PFSK-1 (cell line): Measurements from ENCODE around the gene PNMT.
A peak's percentile ranks its signal among the peaks of the same experiment; 100 is the strongest.

Experiments used
- FOXP2 ChIP-seq: optimal IDR thresholded peaks from 2 replicates; pipeline ENCODE3; 2011; ENCODE audit warnings: borderline replicate concordance, control low read depth, inconsistent platforms; ENCODE audit not compliant: insufficient read depth; ENCODE audit errors: extremely low read length, extremely low read depth
- POLR2AphosphoS5 ChIP-seq: IDR thresholded peaks from 2 replicates; pipeline ENCODE4 v1.6.1; 2012; ENCODE audit warnings: low read depth, mild to moderate bottlenecking, control low read depth, low read length, moderate library complexity
- SIN3A ChIP-seq: IDR thresholded peaks from 2 replicates; pipeline ENCODE4 v1.6.1; 2012; ENCODE audit warnings: mild to moderate bottlenecking, low read length, moderate library complexity, borderline replicate concordance; ENCODE audit not compliant: insufficient read depth
- TAF1 ChIP-seq: IDR thresholded peaks from 2 replicates; pipeline ENCODE4 v1.6.1; 2012; ENCODE audit warnings: low read length, control low read depth, borderline replicate concordance; ENCODE audit not compliant: insufficient read depth
- TF ChIP-seq, protein P1 (sequence below), 2 experiments: IDR thresholded peaks; 2 replicates each; pipeline versions ENCODE4 v1.6.1 to v1.8.0; 2011 to 2012; ENCODE audit warnings: low read depth in 2 of 2, low read length in 2 of 2, control low read depth in 1 of 2, inconsistent platforms in 1 of 2, mild to moderate bottlenecking in 1 of 2, moderate library complexity in 1 of 2; ENCODE audit not compliant: insufficient read depth in 1 of 2

PNMT gene

DNA sequence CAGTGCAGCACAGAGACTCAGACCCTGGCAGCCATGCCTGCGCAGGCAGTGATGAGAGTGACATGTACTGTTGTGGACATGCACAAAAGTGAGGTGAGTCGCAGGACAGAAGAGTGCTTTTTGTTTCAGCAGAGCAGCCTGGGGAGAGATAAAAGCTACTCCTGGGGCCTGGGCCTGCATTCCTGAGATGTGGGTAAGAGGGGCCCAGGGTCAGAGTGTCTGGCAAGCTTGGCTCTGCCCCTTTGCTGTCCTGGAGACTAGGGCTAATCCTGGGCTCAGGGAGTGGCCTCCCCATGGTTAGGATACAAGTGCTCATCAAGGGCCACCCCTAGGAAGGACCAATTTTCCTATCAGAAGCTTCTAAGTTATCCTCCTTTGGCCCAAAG lies 26.8 kb downstream of the PNMT start:
- no peak for TF ChIP-seq SIN3A
- TF ChIP-seq, protein P1, sequence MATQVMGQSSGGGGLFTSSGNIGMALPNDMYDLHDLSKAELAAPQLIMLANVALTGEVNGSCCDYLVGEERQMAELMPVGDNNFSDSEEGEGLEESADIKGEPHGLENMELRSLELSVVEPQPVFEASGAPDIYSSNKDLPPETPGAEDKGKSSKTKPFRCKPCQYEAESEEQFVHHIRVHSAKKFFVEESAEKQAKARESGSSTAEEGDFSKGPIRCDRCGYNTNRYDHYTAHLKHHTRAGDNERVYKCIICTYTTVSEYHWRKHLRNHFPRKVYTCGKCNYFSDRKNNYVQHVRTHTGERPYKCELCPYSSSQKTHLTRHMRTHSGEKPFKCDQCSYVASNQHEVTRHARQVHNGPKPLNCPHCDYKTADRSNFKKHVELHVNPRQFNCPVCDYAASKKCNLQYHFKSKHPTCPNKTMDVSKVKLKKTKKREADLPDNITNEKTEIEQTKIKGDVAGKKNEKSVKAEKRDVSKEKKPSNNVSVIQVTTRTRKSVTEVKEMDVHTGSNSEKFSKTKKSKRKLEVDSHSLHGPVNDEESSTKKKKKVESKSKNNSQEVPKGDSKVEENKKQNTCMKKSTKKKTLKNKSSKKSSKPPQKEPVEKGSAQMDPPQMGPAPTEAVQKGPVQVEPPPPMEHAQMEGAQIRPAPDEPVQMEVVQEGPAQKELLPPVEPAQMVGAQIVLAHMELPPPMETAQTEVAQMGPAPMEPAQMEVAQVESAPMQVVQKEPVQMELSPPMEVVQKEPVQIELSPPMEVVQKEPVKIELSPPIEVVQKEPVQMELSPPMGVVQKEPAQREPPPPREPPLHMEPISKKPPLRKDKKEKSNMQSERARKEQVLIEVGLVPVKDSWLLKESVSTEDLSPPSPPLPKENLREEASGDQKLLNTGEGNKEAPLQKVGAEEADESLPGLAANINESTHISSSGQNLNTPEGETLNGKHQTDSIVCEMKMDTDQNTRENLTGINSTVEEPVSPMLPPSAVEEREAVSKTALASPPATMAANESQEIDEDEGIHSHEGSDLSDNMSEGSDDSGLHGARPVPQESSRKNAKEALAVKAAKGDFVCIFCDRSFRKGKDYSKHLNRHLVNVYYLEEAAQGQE (IDR thresholded peaks at IDR 0.05; ENCODE audit: insufficient read depth in 1 of 2, low read depth in 2 of 2, low read length in 2 of 2): no peak
- no peak for TF ChIP-seq TAF1
- no peak for TF ChIP-seq POLR2AphosphoS5
- TF ChIP-seq FOXP2: no peak

DNA sequence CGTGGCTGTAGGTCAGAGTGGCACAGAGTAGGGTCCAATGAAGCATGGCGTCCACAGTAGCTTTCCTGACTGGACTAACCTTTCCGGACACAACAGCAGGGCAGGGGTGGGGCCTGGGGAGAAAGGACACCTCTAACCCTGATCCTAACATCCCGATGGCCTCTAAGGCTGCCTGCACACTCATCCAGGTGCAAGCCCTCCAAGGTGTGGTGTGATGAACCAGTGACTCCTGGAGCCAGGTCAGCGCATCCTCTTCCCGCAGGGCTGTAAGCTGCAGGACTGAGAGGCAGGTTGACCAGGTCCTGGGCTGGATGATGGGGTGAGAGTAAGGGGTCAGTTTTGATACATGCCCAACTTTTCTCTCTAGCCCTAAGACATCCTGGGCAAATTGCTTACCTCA lies 28.5 kb downstream of the PNMT start:
- no peak for TF ChIP-seq SIN3A
- no peak for TF ChIP-seq POLR2AphosphoS5
- no peak for TF ChIP-seq TAF1
- no peak for TF ChIP-seq FOXP2
- TF ChIP-seq, protein P1 (IDR thresholded peaks at IDR 0.05; ENCODE audit: insufficient read depth in 1 of 2, low read depth in 2 of 2, low read length in 2 of 2): no peak

GRCh38 chr17:39697961-39698360 lies 29.7 kb downstream of the PNMT start:
- TF ChIP-seq FOXP2 (no peak), SIN3A (no peak), POLR2AphosphoS5 (no peak), TAF1 (no peak)
- TF ChIP-seq, protein P1 (IDR thresholded peaks at IDR 0.05; ENCODE audit: insufficient read depth in 1 of 2, low read depth in 2 of 2, low read length in 2 of 2): no peak

GRCh38 chr17:39699818-39700147 lies 31.5 kb downstream of the PNMT start, which contains the start of gene ERBB2:
TSS of gene ERBB2 (plus strand) at chr17:39700064. CDS start at chr17:39700239, 175 bp downstream.
- TF ChIP-seq FOXP2 (no peak), POLR2AphosphoS5 (peak; percentile 71)

GRCh38 chr17:39700148-39700987 lies 32.1 kb downstream of the PNMT start:
- TF ChIP-seq TAF1 (no peak), POLR2AphosphoS5 (no peak), SIN3A (no peak)
- TF ChIP-seq, protein P1 (IDR thresholded peaks at IDR 0.05; ENCODE audit: insufficient read depth in 1 of 2, low read depth in 2 of 2, low read length in 2 of 2): no peak
